HG03135 (cell line): Measurements from ENCODE around the gene SMPD2.

ENCODE experiments used
- ATAC-seq: cut with Tn5 transposase; IDR thresholded peaks from one replicate; pipeline ENCODE4 v1.9.1; 2021; ENCODE audit warnings: mild to moderate bottlenecking, moderate library complexity; ENCODE audit not compliant: unreplicated experiment

SMPD2 gene

GRCh38 chr6:109440331-109441068, at the start of gene SMPD2, which contains the start of gene PPIL6:
Gene SMPD2 (plus strand): TSS chr6:109440724. CDS start chr6:109441122, 398 bp downstream.
Gene PPIL6 (minus strand): TSS chr6:109440628. CDS start chr6:109440590, 38 bp downstream.
- peak; percentile 79 for ATAC-seq

GRCh38 chr6:109393157-109393885, 47.2 kb upstream of the SMPD2 start:
- no peak for ATAC-seq

GRCh38 chr6:109393886-109394281, 46.6 kb upstream of the SMPD2 start:
- no peak for ATAC-seq

GRCh38 chr6:109396046-109396718, 44.3 kb upstream of the SMPD2 start:
- no peak for ATAC-seq

GRCh38 chr6:109397020-109397419, 43.5 kb upstream of the SMPD2 start:
- no peak for ATAC-seq

- ATAC-seq = no peak
Measured at GRCh38 chr6:109406196-109406595, 34.3 kb upstream of the SMPD2 start.

- ATAC-seq = no peak
Measured at GRCh38 chr6:109411034-109411433, 29.5 kb upstream of the SMPD2 start.

GRCh38 chr6:109417646-109418045, 22.9 kb upstream of the SMPD2 start:
- ATAC-seq = no peak

- no peak for ATAC-seq
Measured at GRCh38 chr6:109420751-109421150, 19.8 kb upstream of the SMPD2 start.

GRCh38 chr6:109421184-109421583, 19.3 kb upstream of the SMPD2 start:
- ATAC-seq = no peak

- no peak for ATAC-seq
Measured at GRCh38 chr6:109424946-109425345, 15.6 kb upstream of the SMPD2 start.

- no peak for ATAC-seq
Measured at GRCh38 chr6:109428889-109429477, 11.5 kb upstream of the SMPD2 start.

GRCh38 chr6:109429496-109429895, 11.0 kb upstream of the SMPD2 start:
- ATAC-seq = no peak

GRCh38 chr6:109434456-109434855, 6.1 kb upstream of the SMPD2 start:
- ATAC-seq = no peak

- no peak for ATAC-seq
Measured at GRCh38 chr6:109436041-109436440, 4.5 kb upstream of the SMPD2 start.

- ATAC-seq = peak; percentile 20
Measured at GRCh38 chr6:109441069-109441816, 719 bp downstream of the SMPD2 start.

- no peak for ATAC-seq
Measured at GRCh38 chr6:109442393-109442924, 1.9 kb downstream of the SMPD2 start.

- ATAC-seq = no peak
Measured at GRCh38 chr6:109443425-109443950, 3.0 kb downstream of the SMPD2 start.

- no peak for ATAC-seq
Measured at GRCh38 chr6:109445382-109445781, 4.9 kb downstream of the SMPD2 start.

- no peak for ATAC-seq
Measured at GRCh38 chr6:109446072-109446471, 5.5 kb downstream of the SMPD2 start.
